NT2/D1 (cell line): ENCODE results near the gene TLK1.

Experiments
- SUZ12 ChIP-seq: IDR thresholded peaks from 2 replicates; pipeline ENCODE4 v1.6.1; 2011; ENCODE audit not compliant: insufficient read length, insufficient read depth; ENCODE audit errors: extremely low read depth
- YY1 ChIP-seq: IDR thresholded peaks from 2 replicates; pipeline ENCODE4 v1.6.1; 2011; ENCODE audit not compliant: insufficient read length, insufficient read depth
- ZNF274 ChIP-seq: IDR thresholded peaks from 2 replicates; pipeline ENCODE4 v1.6.1; 2011; ENCODE audit warnings: mild to moderate bottlenecking, low read depth, low read length

DNA sequence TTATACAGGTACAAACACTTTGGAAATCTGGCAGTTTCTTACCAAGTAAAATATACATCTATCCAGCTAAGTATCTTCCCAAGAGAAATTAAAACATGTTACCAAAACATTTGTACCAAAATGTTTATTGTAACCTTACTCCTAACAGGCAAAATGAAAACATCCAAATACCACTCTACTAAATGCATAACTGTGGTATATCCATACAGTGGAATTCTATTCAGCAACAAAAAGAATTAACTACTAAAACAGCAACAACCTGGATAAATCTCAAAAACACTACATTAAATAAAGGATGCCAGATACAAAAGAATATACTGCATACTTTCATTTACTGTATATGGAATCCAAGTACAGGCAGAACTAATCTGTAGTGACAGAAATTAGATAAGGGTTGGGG is 51.1 kb downstream of the TLK1 start:
- TF ChIP-seq SUZ12 (no peak), ZNF274 (no peak), YY1 (no peak)
